ENCODE results near the gene MB21D2.

The MB21D2 gene

GRCh38 chr3:192833177-192833890, 84.3 kb downstream of the MB21D2 start:
- no peak for DNase-seq (ENCODE audit: low spot score)

- DNase-seq (ENCODE audit: low spot score): no peak
Measured at GRCh38 chr3:192831801-192832347, 85.8 kb downstream of the MB21D2 start.

- DNase-seq (ENCODE audit: low spot score): no peak
Measured at GRCh38 chr3:192831111-192831644, 86.5 kb downstream of the MB21D2 start.

GRCh38 chr3:192830291-192831110, 87.2 kb downstream of the MB21D2 start:
- DNase-seq (ENCODE audit: low spot score): no peak

GRCh38 chr3:192827863-192828594, 89.6 kb downstream of the MB21D2 start:
- DNase-seq (ENCODE audit: low spot score): no peak

GRCh38 chr3:192827208-192827607, 90.4 kb downstream of the MB21D2 start:
- no peak for DNase-seq (ENCODE audit: low spot score)

- DNase-seq (ENCODE audit: low spot score): no peak
Measured at GRCh38 chr3:192826214-192827006, 91.2 kb downstream of the MB21D2 start.

- no peak for DNase-seq (ENCODE audit: low spot score)
Measured at GRCh38 chr3:192825657-192826200, 91.9 kb downstream of the MB21D2 start.

GRCh38 chr3:192825216-192825615, 92.4 kb downstream of the MB21D2 start:
- no peak for DNase-seq (ENCODE audit: low spot score)

GRCh38 chr3:192824313-192824712, 93.3 kb downstream of the MB21D2 start:
- no peak for DNase-seq (ENCODE audit: low spot score)

GRCh38 chr3:192821161-192821560, 96.5 kb downstream of the MB21D2 start:
- DNase-seq (ENCODE audit: low spot score): no peak

- no peak for DNase-seq (ENCODE audit: low spot score)
Measured at GRCh38 chr3:192820161-192820560, 97.5 kb downstream of the MB21D2 start.

- DNase-seq (ENCODE audit: low spot score): no peak
Measured at GRCh38 chr3:192819001-192819569, 98.6 kb downstream of the MB21D2 start.

- DNase-seq (ENCODE audit: low spot score): no peak
Measured at GRCh38 chr3:192818126-192818525, 99.5 kb downstream of the MB21D2 start.

- no peak for DNase-seq (ENCODE audit: low spot score)
Measured at GRCh38 chr3:192817506-192817905, 100.2 kb downstream of the MB21D2 start.

- no peak for DNase-seq (ENCODE audit: low spot score)
Measured at GRCh38 chr3:192817053-192817452, 100.6 kb downstream of the MB21D2 start.

GRCh38 chr3:192816351-192816750, 101.3 kb downstream of the MB21D2 start:
- no peak for DNase-seq (ENCODE audit: low spot score)

GRCh38 chr3:192812743-192813383, 104.8 kb downstream of the MB21D2 start:
- DNase-seq (ENCODE audit: low spot score): no peak

GRCh38 chr3:192805711-192806110, 111.9 kb downstream of the MB21D2 start:
- no peak for DNase-seq (ENCODE audit: low spot score)

GRCh38 chr3:192804502-192804901, 113.2 kb downstream of the MB21D2 start:
- no peak for DNase-seq (ENCODE audit: low spot score)

Measured in HuH-7.5 (cell line).